Activated naive CD4-positive, alpha-beta T cell treated with anti-CD3 and anti-CD28 coated beads, Interleukin-2, amount 50 U/mL, for 16 hours (primary cell): ENCODE measurements around the gene CHP1.
"Not testable (repeated sequence)": the region's sequence is repeated elsewhere in the genome, so short reads cannot be mapped to it uniquely, and the experiment has no call there.

Experiments
- DNase-seq: peaks from one replicate; pipeline ENCODE4 v3.0.0-alpha.2; 2020

CHP1 gene

GRCh38 chr15:41230650-41231421 lies at the start of gene CHP1, which contains the start of gene EXD1:
TSS of gene CHP1 (plus strand) at chr15:41231268. CDS start at chr15:41231383, 115 bp downstream.
TSS of gene EXD1 (minus strand) at chr15:41230757. CDS start at chr15:41226575, 4,182 bp downstream.
- peak; percentile 97 for DNase-seq

- DNase-seq, result no peak
These were observed 48.8 kb upstream of the CHP1 start for GRCh38 chr15:41182266-41182665.

GRCh38 chr15:41183581-41183980 lies 47.5 kb upstream of the CHP1 start:
- no peak for DNase-seq

DNA sequence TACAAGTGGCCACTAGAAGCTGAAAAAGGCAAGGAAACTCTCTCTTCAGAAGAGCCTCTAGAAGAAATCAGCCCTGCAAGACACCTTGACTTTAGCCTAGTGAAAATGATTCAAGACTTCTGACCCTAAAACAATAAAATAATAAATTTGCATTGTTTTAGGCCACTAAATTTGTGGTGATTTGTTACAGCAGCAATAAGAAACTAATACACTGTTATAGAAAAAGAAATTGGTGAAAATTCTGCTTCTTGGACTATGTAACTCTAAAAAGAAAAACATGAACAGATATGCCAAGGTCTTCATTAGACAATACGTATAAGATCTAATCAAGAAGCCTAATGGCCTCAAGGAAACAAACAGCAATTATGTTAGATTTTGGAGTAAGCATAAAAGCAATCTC lies 36.6 kb upstream of the CHP1 start:
- no peak for DNase-seq

- no peak for DNase-seq
These were observed 31.6 kb upstream of the CHP1 start for GRCh38 chr15:41199470-41199869.

GRCh38 chr15:41203395-41203794 lies 27.7 kb upstream of the CHP1 start:
- no peak for DNase-seq

DNA sequence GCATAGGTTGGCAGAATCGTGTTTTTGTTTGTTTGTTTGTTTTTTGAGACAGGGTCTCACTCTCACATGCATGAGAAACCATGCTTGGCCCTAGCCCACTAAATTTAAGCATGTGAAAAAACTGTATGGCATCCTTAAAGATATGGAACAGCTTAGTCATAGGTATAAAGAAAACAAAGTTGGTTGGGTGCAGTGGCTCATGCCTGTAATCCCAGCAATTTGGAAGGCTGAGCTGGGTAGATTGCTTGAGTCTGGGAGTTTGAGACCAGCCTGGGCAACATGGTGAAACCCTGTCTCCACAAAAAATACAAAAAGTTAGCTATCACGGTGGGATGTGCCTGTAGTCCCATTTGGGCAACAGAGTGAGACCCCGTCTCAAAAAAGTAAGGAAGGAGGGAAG lies 25.8 kb upstream of the CHP1 start:
- no peak for DNase-seq

- no peak for DNase-seq
These were observed 23.2 kb upstream of the CHP1 start for GRCh38 chr15:41207687-41208448.

GRCh38 chr15:41215708-41216107 lies 15.4 kb upstream of the CHP1 start:
- no peak for DNase-seq

DNA sequence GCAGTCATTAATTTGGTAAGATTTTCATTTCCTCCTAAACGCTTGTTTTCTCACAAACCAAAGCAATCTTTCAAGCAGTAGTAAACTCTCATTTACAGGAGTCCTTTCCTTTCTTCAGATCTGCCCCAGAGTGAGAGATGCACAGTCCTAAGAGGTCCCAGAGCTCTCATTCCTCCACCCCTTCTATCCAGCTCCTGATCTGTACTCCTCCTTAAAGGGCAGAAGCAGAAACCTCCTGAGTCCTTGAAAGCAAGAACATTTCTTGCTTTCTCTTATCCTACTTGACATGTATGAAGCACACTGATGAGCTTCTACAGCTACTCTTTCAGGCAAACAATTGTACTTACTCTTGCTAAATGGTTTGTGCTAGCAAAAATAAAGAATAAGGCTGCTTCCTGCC lies 12.2 kb upstream of the CHP1 start:
- DNase-seq, result no peak

DNA sequence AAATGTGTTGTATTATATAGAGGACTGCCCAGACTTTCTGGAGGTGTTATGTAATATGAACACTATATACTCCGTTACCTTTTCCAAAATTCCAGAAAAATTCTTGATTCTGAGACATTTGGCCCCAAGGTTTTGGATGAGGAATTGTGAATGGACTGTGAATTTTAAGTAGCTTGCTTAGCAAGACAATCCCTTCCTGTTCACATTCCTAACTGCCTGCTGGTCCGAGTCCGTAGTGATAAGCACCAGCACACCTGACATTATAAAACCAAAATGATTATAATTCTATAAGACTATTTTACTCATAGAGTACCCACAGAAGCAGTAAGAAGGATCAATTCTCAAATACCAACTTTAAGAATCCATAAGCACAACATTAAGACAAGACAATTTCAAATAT lies 11.7 kb upstream of the CHP1 start:
- no peak for DNase-seq

DNA sequence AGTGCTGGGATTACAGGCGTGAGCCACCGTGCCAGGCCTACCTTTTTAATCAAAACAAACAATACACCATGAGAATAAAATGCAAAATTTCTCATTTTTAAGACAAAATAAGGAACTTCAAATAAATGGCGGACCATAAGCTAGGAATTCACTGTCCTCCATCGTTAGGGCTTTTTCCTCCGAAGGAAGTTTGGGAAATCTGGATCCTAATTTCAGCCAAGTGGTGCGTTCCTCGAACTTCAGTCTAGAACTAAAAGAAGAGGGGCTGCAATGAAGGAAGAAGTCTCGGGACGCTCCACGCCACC lies 771 bp upstream of the CHP1 start:
- no peak for DNase-seq

- no peak for DNase-seq
These were observed 556 bp downstream of the CHP1 start for GRCh38 chr15:41231422-41232226.

DNA sequence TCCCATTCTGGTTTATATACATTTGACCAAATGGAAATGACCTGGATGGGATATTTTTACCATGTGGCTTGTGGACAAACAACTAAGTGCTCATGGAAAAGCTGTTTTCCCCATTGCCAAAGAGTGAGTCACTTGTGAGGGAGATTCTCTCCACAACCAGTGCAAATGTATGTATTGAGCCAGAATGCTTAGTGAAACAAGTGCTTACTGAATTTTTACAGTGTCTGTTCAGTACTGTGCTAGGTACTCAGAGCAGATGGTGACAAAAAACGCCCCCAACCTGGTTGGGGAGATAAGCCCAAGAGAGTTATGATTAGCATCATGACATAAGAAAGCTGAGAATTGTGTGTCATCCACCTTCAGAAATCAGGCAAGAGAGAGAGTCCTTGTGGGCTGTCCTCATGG lies 2.3 kb downstream of the CHP1 start:
- no peak for DNase-seq

GRCh38 chr15:41235228-41235627 lies 4.2 kb downstream of the CHP1 start:
- DNase-seq, result not testable (repeated sequence)

GRCh38 chr15:41235929-41236328 lies 4.9 kb downstream of the CHP1 start:
- DNase-seq, result no peak

DNA sequence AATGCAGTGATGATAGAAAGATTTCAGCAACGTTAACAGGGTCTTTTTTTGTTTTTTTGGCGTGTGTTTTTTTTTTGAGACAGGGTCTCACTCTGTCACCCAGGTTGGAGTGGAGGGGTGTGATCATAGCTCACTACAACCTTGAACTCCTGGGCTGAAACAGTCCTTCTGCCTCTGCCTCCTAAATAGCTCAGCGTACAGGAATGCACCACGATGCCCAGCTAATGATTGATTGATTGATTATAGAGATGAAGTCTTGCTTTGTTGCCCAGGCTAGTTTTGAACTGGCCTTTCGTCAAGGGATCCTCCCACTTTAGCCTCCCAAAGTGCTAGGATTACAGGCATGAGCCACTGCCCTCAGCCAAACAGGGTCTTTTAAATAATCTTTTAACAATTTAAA lies 7.0 kb downstream of the CHP1 start:
- DNase-seq, result no peak

GRCh38 chr15:41241221-41241964 lies 10.3 kb downstream of the CHP1 start:
- no peak for DNase-seq

DNA sequence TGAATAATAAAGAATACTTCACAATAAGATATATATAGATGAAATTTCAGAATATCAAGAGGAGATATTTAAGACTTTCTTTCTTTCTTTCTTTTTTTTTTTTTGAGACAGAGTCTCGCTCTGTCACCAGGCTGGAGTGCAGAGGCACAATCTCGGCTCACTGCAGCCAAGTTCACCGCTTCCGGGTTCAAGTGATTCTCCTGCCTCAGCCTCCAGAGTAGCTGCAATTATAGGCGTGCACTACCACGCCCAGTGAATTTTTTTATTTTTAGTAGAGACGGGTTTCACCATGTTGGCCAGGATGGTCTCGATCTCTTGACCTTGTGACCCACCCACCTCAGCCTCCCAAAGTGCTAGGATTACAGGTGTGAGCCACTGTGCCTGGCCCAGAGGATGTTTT lies 19.7 kb downstream of the CHP1 start:
- not testable (repeated sequence) for DNase-seq

DNA sequence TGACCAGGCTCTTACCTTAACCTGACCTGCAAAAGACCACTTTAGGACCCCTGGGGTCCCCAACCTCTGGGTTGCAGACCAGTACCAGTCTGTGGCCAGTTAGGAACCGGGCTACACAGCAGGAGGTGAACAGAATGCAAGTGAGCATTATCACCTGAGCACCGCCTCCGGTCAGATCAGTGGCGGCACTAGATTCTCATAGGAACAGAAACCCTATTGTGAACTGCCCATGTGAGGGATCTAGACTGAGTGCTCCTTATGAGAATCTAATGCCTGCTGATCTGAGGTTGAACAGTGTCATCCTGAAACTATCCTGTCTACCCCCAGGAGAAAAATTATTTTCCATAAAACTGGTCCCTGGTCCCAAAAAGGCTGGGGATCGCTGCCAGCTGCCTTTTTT lies 20.3 kb downstream of the CHP1 start:
- no peak for DNase-seq

DNA sequence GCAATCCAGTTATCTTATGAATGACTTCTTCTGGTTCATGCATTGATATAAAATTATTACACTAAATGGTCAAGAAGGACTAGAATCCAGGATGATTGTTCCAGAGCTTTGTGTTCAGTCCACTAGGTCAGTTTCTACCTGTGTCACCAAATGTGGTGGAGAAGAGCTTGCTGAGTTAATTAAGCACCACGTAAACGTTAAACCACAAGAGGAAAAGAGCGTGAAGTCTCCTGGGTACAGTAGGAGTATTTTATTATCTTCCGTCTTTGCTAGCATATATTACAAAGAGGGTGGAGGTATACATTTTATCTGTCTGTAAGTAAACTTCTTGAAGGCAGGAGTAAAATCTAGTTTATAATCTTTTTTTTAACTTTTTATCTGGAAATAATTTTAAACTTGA lies 23.5 kb downstream of the CHP1 start:
- DNase-seq, result no peak

GRCh38 chr15:41256103-41256502 lies 25.0 kb downstream of the CHP1 start:
- no peak for DNase-seq

- no peak for DNase-seq
These were observed 25.5 kb downstream of the CHP1 start for GRCh38 chr15:41256577-41257038.
